Fibroblast of gingiva (primary cell): ENCODE data around the gene TUB.
A peak's percentile ranks its signal among the peaks of the same experiment; 100 is the strongest.

Experiments
- DNase-seq: peaks from one replicate; pipeline ENCODE4 v3.0.0-alpha.2; 2011; ENCODE audit warnings: low read depth

The TUB gene

DNA sequence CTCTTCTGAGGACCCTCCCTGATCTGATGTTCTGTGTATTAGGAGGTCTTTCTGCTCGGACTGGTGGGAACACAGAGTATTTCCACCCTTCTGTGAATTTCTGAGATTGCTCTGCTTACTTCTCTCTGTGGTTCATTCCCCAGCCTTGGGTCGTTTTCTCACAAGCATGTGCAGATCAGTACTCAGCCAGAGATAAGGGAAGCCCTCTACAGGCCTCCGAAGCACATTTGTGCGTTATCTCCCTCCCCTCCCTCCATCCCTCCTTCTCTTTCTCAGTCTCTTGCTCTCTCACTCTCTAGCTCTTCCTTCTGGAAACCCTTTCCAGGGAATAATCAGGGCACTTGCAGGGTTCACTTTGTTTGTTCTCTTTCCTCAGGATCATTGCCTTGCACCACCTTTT is 35.2 kb upstream of the TUB start:
- DNase-seq = no peak

GRCh38 chr11:8047382-8047781 is 33.6 kb upstream of the TUB start:
- no peak for DNase-seq

DNA sequence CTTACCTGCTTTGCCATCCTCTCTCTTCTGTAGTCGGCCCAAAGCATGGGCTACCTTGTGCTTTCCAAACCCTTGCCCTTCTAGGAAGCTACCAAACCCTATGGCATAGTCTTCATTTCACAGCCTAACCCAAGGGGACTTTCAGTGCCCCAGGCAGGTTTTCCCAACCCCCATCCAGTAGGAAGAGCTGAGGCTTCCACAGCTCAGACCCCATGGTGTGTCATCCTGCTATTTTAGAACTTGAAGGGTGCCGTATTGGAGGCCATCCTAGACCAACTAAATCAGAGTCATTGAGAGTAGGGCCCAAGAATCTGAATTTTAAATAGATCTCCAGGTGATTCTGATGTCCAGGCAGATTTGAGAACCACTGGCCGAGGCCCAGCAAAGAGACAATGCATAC is 31.9 kb upstream of the TUB start:
- no peak for DNase-seq

DNA sequence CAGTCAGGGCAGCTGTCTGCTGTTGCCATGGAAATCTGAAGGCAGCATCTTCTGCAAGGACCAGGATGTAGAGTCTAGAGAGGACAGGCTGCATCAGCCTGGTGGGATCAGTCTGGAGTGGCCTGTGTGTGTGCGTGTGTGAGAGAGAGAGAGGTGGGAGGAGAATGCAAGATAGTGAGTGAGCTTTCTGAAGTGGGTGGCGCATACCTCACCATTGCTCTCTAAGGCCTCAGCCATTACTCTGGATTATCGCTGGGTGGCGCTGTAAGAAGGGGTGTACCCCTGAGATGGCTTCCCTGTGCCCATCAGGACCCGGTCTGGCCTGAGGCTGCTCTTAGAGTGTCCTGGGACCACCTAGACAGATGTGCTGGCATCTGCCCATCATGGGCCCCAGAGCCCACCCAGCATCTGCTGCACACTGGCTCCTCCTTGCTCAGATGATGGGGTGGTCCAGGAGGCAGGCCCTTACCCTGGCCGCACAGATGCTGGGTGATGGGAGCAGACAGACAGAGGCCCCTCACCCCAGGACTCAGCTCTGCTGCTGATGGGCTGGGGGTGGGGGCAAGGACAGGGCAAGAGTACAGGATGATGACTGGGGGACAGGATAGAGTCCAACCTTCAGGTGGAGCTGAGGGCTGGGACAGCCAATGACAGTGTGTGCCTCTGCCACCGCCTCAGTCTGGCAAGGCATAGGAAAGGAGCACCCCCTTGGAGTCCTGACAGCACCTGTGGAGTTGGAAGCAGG is 25.7 kb upstream of the TUB start:
- DNase-seq = no peak

DNA sequence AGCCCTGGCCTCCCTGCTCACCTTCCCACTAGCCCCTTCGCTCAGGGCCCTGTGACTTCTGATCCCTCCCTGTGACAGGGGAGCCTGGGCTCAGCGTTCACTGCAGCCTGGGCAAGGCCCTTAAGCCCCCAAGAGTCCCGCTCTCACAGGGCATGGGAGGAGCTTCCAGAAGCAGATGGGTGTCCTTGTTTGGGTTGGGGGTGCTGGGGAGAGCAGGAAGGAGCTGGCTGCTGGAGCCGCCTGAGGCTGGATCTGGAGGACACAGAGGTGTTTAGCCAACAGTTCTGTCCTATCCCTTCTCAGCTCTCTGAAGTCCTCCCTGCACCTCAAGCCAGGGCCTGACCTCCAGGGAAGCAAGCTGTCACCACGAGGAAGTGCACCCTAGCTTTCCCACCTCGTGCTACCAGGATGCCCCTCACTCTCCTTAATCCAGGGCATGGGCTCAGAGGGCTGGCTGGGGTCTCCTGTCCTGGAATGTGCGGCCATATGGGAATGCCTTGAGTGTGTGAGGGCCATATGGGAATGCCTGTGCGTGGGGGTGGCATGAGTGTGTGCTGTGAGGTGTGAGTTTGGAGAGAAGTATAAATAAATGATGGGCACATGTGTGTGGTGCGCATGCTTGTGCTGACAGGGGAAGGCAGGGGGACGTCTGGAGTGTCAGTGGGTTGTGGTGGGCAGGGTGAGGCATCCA is 25.0 kb upstream of the TUB start:
- no peak for DNase-seq

GRCh38 chr11:8056810-8057463 is 24.1 kb upstream of the TUB start:
- peak; percentile 97 for DNase-seq

DNA sequence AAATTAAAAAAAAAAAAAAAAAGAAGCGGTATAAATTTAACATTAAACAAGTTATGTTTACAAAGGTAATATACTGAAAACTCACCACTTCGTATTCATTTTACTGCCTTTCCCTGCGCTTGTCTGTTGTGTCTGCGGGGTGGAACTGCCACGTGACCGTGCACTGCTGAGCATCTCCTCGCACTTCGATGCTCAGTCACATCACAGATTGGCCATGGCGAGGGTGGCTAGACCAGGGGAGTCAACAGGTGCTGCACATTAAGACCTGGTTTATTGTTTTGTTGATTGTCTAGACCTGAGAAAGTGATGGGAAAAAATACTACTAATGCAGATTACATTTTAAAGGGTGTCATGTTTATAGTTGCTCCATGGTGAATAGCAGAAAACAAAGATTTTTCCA is 22.8 kb upstream of the TUB start:
- no peak for DNase-seq

DNA sequence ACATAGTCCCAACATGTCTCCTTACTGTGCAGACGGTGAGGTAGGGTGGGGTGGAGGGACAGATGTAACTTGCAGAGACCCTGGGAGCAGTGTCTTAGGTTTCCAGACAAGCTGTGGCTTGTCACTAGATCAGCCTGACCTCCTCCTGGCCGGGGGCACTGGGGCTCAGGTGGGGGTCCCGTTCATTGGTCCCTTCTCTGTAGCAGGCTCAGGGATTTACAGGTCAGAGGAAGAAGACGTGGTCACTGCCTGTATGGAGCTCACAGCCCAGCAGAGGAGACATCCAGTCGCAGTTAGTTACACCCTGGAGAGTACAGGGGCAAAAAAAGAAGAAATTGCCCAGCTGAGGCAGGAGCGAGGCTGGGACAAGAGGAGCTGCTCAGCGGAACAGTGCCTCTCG is 22.0 kb upstream of the TUB start:
- no peak for DNase-seq

DNA sequence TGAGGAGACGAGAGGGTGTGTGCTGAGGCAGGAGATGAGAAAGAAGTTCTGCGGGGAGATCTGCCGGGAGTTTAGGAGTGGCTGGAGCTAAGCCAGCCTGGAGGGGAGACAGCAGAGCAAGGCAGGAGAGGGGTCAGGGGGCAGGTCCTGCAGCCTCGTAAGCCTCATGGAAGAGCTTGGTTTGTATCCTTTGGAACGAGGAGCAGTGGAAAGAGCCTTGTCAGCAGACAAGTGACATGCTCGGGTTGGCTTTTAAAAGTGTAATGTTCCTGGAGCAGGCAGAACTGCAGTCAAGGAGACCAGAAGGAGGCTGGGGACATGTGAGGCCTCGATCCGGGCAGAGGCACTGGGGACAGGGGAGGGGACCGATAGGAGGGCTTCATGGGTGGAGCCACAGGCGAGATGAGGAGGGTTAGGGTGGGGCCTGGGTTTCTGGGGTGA is 21.4 kb upstream of the TUB start:
- no peak for DNase-seq

DNA sequence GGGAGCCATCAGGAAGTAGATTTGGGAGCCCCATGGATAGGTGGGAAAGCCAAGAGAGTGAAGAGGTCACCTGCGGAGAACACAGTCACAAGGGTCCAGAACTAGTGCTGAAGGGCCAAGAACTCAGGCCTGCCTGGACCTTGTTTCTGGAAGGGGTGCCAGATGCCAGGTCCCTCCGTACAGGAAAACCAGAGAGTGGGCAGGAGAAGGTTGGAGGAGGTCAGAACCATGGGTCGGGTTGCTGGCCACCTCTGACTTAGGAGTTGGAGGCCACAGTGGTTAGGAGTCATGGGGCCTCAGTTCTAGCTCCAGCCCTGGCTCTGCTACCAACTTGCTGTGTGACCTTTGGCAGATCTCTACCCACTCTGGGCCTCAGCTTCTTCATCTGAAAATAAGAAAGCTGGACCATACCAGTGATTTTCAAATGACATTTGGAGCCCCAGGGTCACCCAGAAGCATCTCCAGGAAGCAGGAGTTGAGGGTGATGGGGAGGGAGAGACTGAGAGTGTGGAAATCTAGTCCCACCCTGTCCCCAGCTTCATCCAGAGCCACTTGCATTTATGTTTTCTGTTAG is 20.8 kb upstream of the TUB start:
- no peak for DNase-seq

GRCh38 chr11:8060801-8061554 is 20.0 kb upstream of the TUB start:
- DNase-seq = peak; percentile 13

- DNase-seq = no peak
Measured at GRCh38 chr11:8061555-8062428, 19.2 kb upstream of the TUB start.

GRCh38 chr11:8062781-8063257 is 18.2 kb upstream of the TUB start:
- DNase-seq = no peak

GRCh38 chr11:8063324-8063723 is 17.7 kb upstream of the TUB start:
- DNase-seq = peak; percentile 84

- DNase-seq = no peak
Measured at GRCh38 chr11:8065031-8065430, 16.0 kb upstream of the TUB start.

DNA sequence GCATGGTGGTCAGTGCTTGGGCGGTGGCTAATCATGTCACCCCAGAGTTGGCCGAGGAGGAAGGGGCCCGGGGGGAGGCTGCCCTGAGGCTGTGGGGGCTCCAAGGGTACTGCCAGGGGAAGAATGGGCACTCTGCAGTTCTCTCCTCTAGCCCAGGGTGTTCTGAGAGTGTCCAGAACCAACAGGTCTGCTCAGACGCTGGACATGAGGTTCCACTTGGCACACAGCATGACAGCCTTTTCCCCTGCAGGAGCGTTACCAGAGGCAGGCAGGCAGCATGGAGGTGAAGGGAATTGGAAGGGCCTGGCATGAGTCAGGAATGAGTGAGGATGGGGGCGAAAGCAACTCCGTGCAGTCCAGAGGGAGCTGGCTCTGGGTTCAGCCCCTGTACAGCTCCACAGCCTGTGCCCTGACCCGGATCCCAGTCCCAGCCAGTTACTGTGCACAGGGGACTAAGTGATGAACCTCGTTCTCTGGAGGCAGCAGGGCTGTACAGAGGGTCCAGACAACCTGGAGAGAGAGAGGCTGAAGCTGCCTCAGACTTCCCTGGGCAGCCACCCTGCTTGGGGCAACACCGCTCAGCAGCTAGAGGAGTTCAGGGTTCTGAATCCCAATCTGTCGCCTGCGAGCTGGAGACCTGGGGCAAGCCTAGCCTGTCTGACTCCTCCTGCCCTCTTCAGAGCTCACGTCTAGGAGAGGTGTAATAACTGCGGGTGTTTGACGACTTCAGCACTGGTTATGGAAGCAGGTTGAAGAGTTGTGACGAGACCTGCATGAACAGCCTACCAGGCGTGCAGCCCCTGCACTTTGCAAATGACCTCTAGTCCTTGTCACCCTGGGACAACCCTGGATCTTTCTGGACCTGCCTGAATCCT is 14.7 kb upstream of the TUB start:
- DNase-seq = no peak

- DNase-seq = no peak
Measured at GRCh38 chr11:8066911-8067455, 14.0 kb upstream of the TUB start.

- DNase-seq = no peak
Measured at GRCh38 chr11:8067567-8067928, 13.5 kb upstream of the TUB start.

DNA sequence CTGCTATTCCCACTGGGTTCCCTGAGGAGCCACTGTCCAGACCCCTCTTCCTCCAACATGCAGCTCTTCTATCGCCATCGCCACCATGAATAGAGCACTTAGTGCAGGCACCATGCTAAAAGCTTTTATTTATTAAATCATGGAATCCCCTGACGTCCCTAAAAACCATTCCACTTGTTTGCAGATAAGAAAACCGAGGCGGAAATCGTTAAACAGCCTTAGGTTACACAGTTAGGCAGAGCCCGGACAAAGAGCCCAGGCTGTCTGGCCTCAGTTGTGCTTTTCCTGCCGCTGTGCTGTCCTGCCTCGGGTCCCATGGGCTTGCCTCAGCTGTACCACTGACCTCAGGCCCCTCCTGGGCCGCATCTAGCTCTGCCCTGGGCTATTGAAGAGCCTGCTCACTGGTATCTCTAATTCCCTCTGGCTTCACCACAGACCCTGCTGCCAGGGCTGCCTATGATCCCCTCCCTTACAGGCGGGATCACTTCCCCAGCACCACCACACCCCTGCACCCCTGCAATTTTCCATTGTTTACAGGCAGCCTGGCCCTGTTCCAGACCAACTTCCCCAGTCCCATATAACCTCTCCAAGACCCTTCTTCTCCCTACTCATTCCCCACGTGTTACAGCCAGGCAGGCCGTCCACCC is 13.0 kb upstream of the TUB start:
- DNase-seq = no peak
